Stimulated activated CD4-positive, alpha-beta T cell treated with anti-CD3 and anti-CD28 coated beads, Interleukin-1b, Interleukin-23, amount 100 ng/mL, for 24 hours (primary cell): ENCODE data around the gene FOSL2.
A peak's percentile ranks its signal among the peaks of the same experiment; 100 is the strongest.

Experiments used
- DNase-seq, 4 experiments: peaks; one replicate each; pipeline ENCODE4 v3.0.0-alpha.2; 2020; ENCODE audit warnings: low read depth in 4 of 4, low spot score in 1 of 4

FOSL2 gene

DNA sequence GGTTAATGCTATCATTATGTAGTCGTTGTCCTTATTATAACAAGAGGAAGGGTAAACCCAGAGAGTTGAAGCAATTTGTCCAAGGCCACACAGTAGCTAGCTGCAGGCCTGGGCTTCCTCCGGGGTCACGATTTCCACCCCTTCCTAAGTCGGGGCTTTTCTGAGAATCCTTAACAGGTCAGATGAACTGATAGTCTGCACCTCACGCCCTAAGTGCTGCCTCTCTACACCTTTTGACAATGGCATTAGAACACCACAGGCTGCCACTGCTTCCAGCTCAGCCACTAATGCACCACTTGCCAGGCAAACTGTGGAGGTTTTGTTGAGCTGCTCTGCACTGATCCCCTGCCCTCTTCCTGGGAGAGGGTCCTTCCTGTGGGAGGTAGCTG lies 37.7 kb downstream of the FOSL2 start:
- no peak for DNase-seq

DNA sequence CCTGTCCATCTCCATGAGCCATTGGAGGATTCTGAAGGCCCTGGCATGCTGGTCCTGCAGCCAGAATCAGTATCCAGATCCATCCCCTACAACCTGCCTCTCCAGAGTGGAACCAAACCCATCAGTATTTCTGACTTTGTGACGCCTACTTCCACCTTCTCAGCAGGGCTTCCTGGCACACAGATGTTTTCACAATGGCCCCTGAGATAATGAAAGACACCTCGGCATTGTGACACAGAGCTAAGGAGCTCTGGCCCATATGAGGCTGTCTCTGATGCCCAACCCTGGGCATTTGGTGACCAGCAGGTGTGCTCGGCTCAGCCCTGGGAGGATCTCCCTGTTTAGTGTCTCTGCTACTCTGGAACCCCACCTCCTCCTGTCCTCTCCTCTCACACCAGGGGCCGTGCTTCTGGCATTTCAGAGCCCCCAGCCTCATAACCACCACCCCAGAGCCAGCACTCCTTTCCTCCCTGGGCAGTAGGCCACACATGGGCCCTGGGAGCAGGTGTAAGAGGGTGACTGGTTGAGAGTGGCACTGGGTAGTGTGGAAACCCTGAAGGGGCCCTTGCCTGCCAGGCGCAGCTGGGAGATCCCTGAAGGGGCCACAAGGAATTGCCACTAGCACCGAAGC lies 38.2 kb downstream of the FOSL2 start:
- DNase-seq, result no peak

DNA sequence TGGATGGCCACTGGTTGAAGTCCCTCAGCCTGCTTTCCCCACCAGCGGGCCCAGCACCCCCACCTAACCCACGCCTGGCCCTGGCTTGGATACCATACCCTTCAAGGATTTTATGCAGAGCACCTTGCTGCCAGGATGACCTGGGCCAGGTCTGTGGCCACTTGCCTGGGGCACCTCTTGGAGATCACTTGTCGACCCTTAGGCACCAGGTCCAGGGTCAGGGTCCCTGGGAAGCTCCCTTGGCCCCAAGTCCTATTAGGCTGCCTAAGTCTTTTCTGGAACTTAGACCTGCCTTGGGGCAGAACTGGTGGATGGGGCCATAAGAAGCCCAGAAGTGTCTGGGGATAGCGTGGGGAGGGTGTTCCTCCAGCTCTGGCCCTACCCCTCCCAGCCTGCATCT lies 39.1 kb downstream of the FOSL2 start:
- DNase-seq, result no peak

DNA sequence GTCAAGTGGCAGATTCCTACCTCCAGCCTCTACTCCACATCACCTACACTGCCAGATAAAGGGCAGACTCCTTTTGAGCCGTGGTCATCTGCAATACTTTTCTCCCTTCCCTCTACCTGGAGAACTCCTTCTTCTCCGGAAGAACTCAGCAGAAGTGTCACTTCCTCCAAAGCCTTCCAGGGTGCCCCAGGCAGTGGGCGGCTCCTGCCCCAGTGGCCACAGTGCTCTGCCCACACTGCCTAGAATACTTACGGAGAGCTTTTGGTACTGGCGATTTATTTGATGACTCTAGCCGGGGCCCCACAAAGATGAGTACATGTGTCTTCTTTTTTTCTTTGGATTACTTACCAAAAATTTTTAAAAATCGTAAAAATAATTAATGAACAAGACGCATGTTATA lies 39.7 kb downstream of the FOSL2 start:
- DNase-seq, result no peak

DNA sequence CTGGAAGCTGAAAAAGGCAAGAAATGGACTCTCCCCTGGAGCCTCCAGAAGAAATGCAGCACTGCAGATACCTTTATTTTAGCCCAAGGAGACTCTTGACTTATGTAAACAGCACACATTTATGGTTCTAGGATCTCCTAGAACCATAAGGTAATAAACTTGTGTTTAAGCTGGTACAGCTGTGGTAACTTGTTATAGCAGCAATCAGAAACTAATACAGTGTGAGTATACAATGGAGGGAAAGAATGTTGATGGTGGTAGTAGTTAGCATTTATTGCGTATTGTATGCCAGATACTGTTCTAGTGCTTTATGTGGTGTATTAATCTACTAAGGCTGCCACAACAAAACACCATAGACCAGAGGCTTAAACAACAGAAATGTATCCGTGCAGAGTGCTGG lies 40.6 kb downstream of the FOSL2 start:
- DNase-seq, result no peak

DNA sequence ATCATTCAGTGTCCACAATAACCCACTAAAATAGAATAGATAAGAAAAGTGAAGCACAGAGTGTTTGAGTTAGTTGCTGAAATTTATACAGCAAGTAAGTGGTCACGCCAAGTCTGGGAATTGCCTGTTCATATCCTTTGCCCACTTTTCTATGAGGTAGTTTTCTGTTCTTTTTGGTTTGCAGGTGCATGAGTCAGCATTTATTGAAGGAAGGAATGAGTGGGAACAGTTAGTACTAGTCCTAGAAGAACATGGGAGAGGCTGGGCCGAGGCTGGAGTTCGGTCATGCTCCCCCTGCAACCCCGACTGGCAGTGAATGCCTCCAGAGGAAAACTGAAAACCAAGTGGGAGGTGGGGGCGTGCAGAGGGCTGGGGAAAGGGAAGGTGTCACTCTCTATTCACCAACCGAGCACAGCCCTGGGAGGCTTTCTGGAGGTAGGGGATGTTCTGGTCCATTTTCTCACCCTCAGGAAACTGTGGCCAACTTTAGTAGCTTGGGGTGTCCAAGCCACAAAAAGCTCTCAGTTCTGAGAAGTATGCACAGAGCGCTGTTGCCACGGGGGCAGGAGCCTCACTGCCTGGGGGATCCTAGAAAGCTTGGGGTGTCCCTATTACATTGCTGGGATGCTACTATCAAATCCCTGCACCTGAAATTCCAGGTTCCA lies 41.4 kb downstream of the FOSL2 start:
- DNase-seq, result no peak

DNA sequence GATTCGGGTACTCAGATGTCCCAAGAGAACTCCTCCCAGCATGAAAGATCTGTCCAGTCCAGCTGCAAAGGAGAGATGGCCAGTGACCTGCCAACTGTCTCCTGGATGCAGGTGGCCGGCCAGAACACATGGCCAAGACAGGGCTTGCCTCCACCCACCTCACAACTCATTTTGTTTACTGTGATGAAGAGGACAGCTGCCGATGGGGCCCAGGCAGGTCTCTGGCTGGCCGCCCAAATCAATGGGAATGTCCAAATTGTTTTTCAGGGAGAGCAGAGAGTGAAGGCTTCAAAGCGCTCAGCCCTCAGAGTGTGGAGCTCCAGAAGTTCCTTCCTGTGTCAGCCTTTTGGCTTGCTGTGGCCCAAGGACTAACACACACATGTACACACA lies 41.9 kb downstream of the FOSL2 start:
- DNase-seq, result no peak

DNA sequence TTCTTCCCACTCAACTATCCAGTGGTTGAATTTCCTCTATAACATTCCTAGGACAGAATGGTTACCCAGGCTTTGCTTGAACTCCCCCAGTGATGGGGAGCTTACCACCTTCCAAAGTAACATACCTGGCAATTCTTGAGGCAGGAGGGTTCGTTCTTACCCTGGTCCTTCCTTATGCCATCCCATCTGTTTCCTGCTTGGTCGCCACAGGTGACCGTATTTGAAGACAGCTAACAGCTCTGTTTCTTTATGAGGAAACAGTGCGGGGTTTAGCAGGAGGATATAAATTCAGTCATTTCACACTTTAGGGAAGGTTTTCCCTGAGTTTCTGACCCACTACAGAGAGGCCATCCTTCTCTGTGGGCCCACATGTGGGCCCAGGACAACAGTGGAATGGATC lies 42.6 kb downstream of the FOSL2 start:
- no peak for DNase-seq

DNA sequence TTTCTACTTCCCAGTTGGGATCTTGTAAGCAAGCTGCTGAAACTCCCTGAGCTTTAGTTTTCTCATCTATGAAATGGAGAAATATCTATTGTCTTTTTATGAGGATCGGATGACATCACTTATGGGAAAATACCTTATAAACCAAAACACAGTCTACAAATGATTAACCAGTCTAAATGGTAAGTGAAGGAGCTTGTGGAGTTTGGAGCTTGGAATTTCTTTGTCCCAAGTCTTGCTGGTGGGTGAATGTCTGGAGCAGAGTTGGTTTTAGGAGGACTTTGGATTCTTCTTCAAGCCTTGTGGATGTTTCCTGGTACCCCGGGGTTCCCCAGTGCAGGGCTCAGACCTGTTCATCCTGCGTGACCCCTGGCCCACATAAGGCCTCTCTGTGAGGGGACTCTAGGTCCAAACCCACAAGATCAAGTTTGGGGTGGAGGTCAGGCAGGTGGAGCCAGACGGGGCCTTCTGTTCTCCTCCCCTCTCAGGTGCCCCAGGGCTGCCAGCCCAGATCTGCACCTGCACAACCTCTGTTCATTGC lies 43.2 kb downstream of the FOSL2 start:
- no peak for DNase-seq

DNA sequence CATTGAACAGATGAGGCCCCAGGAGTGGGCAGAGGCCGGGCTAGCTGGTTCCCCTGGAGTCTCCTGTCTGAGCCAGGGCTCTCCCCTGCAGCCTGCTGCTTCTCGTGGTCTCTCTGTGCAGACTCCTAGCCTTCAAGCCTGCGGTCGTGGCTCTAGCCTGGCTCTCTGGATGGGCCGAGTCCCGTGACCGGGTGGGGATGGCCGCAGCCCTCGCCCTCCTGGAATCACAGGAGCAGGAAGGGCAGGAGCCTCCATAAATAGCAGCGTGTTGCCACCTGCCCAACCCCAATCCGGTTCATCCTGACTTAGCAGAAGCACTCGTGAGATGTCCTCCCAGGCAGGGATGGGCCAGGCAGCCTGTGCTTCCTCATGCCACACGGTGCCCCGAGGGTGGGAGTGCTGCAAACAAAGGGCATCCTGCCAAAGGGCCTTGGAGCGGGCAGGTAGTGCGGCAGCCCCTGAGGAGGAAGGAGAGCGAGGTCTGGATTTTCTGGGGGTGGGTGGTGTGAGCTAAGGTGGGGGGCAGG lies 43.9 kb downstream of the FOSL2 start:
- DNase-seq, result no peak

DNA sequence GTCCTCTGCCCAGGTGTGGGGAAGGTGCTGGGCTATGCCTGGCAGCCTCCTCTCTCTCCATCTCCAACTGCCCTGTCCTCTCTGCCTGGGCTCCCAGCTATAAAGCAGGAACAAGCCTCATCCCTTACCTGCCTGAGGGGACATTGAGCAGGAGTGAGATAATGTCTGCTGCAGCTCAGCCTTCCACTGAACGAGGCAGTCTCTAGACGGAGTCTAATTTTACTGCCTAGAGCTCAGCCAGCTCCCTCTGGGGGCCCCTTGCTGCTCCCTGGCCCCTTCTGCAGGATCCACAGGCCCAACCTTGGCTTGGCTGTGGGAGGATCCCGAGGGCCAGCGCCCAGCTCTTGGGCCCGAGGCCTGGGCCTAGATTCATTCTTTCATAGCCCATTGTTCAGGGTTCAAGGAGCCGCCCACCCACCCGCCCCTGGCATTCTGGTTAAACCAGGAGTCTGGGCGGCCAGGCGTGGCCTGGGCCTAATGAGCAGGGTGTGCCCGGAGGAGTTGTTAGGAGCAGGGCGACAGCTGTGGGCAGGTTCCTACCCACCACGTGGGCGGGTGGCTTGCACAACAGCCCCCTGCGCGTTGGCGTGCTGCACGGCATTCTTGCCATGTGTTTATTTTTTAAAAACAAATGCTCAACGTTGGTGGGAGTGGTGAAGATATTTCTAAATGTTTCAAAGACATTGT lies 44.6 kb downstream of the FOSL2 start:
- no peak for DNase-seq

DNA sequence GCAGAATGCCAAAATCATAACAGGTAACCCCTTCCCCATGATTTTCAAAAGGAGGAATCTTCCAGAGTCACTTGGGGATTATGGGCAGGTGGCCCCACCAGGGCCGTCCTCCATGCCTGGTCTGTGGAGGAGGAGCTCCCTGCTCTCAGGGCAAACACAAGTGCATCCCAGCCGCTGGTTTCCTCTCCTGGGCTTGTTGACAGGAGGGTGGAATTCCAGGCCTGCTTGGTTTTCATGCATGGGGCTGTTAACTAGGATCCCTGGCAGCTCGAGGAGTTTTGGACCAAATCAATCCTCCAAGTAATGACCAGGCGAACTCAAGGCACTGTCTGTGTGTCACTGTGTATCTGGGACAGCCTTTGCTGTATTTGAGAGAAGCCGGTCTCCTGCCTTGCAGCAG lies 45.3 kb downstream of the FOSL2 start:
- DNase-seq, result no peak

DNA sequence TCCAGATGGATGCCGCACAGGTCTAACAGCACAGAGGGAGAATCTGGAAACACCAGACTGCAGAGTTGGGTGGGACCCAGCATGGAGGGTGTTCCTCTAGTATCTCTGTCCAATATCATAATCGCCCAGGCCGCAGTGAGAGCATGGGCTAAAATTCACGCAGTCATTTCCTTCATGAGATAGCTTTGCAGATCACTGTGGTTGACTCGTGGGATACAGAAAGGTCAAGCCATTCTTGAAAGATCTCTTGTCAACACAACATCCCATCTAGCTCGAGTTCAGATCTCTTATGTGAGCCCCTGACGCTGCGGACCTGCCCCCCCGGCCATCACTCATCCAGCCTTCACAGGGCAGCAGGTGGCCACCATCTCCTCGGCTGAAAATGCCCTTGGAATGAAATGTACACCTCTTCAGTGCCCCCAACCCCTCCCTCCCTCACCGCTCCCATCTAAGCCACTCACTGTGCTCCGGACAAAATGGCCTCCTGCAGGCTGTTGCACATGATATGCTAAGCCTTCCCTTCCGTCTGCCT lies 45.9 kb downstream of the FOSL2 start:
- DNase-seq, result no peak

DNA sequence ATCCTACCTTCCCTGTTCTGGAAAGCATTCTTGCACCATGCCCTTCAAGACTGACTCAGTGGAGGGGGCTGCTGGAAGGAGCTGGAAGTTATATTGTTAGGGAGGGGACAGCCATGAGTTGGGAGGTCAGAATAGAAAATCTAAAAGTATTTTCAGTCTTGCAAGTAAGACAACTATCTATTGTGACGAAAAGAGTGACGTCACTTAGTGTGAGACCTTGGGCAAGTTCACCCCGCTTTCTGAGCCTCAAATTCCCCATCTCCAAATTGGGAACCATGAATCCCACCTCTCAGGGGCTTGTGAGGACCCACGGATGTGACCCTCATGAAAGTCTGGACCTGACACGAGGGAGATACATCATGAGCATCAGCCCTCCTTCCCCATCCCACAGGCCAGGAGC lies 46.5 kb downstream of the FOSL2 start:
- no peak for DNase-seq

DNA sequence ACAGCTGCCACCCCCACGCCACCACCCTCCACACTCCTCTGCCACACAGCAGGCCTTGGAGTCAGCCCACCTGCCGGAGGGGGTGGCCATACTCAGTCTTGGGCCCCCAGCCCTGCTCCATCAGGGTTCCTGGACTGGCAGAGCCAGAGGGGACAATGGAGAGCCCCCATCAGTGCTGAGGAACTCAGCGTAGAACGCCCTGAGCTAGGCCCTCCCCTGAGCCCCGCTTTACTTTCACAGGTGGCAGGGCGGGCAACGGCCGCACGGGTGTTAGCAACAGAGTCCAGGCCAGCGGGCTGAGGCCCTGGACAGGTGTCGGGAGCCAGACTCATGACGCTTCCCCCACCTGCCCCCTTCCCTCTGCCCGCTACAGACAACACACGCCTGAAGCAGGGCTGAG lies 47.1 kb downstream of the FOSL2 start:
- DNase-seq, result no peak

DNA sequence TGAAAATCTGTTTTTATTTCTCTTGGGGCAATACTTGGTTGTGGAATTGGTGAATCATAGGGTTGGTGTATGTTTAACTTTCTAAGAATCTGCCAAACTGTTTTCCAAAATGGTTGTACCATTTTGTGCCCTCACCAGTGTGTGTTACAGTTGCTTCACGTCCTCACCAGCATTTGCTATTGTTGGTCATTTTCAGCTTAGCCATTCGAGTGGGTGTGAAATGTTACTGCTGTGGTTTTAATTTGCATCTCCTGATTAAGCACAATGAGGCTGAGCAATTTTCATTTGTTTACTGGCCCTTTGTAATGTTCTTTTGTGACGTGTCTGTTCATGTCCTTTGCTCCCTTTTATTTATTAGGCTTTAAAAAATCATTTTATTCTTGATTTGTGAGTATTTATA lies 49.7 kb downstream of the FOSL2 start:
- DNase-seq, result no peak

DNA sequence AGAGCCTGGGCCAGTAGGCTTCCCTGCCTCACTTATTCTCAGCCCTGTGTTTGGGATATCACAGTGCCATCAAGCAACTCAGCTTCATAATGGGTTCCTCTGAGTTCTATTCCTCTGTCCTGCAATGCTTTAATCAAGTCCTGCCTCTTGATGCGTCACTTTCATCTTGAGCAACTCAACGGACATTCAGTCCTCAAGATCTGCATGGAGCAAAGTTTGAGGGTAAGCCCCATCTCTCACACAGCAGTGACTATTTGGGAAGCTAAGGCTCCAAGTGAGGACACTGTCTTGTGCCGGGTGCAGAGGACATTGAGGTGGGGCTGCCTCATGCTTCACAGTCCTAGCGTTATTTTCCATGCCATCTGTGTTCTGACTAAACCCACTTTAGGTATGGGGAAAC lies 52.3 kb downstream of the FOSL2 start:
- DNase-seq, result no peak

DNA sequence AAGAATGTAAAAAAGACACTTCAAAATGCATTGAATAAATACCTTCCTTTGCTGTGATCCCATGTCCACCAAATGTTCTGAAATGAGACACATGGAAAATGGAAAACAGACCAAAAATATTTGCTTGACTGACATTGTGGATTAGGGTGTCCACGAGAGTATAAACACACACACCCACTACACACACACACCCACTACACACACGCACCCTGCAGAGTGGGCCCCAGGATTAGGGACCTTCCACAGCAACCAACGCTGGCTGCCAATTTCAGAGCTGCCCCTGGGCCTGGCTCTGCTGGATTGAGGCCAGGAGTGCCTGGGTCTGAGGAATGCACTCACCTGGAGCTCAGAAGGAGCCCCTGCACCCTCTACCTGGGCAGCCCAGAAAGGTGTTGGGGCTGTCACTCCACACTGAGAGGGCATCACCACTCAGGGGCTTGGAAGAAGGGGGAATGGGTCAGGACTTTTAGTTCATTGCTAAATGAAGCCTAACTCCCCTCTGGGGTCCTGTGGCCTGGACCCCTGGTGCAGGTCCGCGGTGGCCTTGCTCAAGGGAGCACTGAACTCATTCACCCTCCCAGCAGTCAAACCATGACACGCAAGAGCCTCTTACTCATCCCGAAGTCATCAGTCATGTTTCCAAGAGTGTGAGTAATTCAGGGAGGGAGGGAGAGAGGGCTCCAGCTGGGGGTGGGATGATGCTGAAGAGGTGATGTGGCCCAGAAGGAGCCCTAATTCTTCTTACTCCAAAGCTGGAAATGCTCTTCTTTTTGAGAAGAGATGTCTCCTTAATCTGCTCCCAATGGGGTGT lies 53.0 kb downstream of the FOSL2 start:
- DNase-seq, result peak in 3 of 4 experiments; percentile 30 to 60 (median 37)

DNA sequence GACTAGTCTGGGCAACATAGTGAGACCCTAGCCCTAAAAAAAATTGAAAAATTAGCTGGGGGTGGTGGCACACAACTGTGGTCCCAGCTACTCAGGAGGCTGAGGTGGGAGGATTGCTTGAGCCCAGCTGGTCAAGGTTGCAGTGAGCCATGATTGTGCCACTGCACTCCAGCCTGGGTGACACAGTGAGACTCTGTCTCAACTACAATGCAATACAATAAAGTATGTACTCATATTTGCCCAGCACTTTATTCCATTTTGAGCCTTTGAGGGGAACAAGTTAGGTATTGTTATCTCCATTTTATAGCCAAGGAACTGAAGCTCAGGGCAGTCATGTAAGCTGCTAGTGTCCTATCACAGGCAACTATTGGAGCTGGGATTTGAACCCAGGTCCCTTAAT lies 53.9 kb downstream of the FOSL2 start:
- DNase-seq, result no peak

DNA sequence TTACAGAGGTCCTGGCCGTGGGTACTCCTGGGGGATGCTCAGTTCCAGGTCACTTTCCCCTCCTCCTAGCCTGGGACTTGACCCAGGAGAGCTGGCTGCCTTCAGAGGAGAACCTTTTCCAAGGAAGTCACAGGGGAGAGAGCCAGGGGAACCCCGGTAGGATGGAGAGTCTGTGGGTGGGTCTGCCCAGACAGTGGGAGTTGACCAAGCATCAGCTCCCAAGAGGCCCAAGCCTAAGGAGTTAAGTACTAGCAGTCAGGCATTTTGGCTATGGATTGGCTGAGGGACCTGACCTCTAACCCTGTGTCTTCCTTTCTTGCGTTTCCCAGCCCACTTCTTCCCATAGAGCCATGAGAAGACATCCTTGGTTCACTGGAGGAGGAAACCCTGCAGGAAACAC lies 54.4 kb downstream of the FOSL2 start:
- DNase-seq, result no peak
